HAP-1 (cell line): ENCODE measurements around the gene CLCN2.

Experiments used
- DNase-seq, 2 experiments: peaks; one replicate each; pipeline ENCODE4 v3.0.0-alpha.2; 2016 to 2020; ENCODE audit warnings: low spot score in 2 of 2
- H3K27me3 ChIP-seq: fragments of 250-450 bp; sonication (Bioruptor Pico); 2 replicates; pipeline ENCODE4 v1.5.1; 2020; ENCODE audit warnings: low read depth, mild to moderate bottlenecking, moderate library complexity
- H3K36me3 ChIP-seq: fragments of 250-450 bp; sonication (Bioruptor Pico); replicated peaks from 2 replicates; pipeline ENCODE4 v1.5.1; 2020; ENCODE audit warnings: mild to moderate bottlenecking
- H3K4me1 ChIP-seq: fragments of 250-450 bp; sonication (Bioruptor Pico); 2 replicates; pipeline ENCODE4 v1.5.1; 2020; ENCODE audit warnings: mild to moderate bottlenecking
- H3K4me3 ChIP-seq: fragments of 250-450 bp; sonication (Bioruptor Pico); 2 replicates; pipeline ENCODE4 v1.5.1; 2020; ENCODE audit warnings: mild to moderate bottlenecking, moderate library complexity
- H3K9me3 ChIP-seq: fragments of 250-450 bp; sonication (Bioruptor Pico); 2 replicates; pipeline ENCODE4 v1.5.1; 2020; ENCODE audit warnings: mild to moderate bottlenecking, moderate library complexity
- in situ Hi-C: fragments of 300-500 bp; cut with MboI; formaldehyde crosslinking; loops from 3 replicates; pipeline ENCODE4 v1.14.3; 2020; ENCODE audit warnings: low sequenced_read_pairs, inconsistent platforms, mixed read lengths

CLCN2 gene

GRCh38 chr3:184361532-184361931, at the start of gene CLCN2, which contains the start of gene POLR2H:
CLCN2 (minus strand) TSS chr3:184361605; CDS start chr3:184361479, 126 bp downstream.
POLR2H (plus strand) TSS chr3:184361710; CDS start chr3:184363493, 1,783 bp downstream.
- Histone ChIP-seq H3K9me3 (no peaks in the 10 kb centered on the region), H3K4me1 (peaks cover 19% of the 10 kb centered on the region), H3K4me3 (peak within 1 kb of the TSS; percentile 79), H3K27me3 (no peaks in the 10 kb centered on the region), H3K36me3 (peaks cover 47% of the 10 kb centered on the region)
- in situ Hi-C loops, result no loop called here
- peak; percentile 65 to 83 for DNase-seq

DNA sequence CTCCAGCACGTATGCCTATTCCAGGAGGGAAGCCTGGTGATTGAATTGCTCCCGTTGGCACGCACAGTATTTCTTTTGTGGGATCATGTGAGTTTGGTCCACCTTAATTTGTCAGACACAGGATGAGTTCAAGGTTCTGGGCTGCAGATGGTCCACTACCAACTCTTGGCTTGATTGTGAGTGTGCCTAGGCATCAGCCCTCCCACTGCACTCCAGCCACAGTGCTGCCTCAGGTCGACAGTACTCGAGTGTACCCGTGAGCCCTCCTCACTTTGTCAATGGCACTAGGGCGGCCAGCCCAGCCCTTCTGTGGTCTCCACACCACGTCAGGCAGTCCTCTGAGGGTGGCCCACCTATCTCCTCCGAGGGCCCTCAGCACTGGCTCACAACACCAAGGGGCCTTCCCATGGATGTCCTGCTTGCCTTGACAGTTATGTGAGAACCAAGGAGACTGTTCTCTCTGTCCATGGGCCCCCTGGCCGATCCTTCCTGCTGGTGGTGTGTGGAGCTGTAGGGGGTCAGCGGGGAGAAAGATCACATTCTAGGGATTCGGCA, 48.6 kb upstream of the CLCN2 start:
- no peaks in the 10 kb centered on the region for H3K36me3 ChIP-seq
- no peaks in the 10 kb centered on the region for H3K27me3 ChIP-seq
- in situ Hi-C loops, result loop anchor here (25.0 kb wide), 1 partner anchor 377 kb away; no protein-coding TSS in a partner anchor
- H3K9me3 ChIP-seq, result no peaks in the 10 kb centered on the region
- no peak overlapping the region for H3K4me3 ChIP-seq
- H3K4me1 ChIP-seq, result no peaks in the 10 kb centered on the region
- no peak for DNase-seq

DNA sequence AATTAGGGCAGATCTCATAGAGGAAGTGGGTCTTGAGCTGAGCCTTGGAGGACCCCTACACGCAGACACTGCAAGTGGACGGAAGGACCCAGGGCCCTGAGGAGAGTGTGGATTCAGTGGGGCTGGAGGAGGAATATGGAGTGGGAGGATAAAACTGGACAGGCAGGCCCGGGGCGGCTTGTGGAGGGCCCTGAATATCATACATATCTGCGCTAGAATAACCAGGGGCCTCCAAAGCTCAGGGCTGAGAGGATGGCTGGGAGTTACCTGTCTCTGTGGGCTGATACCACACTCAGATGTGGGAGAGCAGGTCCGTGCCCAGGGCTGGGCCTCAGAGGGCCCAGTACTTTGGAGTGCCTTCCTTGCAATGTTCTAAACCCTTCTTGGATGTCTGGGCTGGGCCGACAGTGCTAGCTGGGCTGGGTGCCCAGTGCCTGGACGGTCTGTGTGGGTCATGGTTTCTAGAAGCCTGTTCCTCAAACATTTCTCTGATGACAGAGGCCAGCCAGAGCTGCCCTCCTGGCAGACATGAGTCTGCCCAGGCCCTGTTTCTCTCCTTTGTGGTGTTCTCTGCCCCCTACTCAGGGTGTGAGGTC, 48.0 kb upstream of the CLCN2 start:
- Histone ChIP-seq H3K9me3 (no peaks in the 10 kb centered on the region), H3K27me3 (no peaks in the 10 kb centered on the region), H3K36me3 (no peaks in the 10 kb centered on the region), H3K4me1 (no peaks in the 10 kb centered on the region), H3K4me3 (no peak overlapping the region)
- no peak for DNase-seq
- in situ Hi-C loops, result loop anchor here (25.0 kb wide), 1 partner anchor 378 kb away; no protein-coding TSS in a partner anchor

DNA sequence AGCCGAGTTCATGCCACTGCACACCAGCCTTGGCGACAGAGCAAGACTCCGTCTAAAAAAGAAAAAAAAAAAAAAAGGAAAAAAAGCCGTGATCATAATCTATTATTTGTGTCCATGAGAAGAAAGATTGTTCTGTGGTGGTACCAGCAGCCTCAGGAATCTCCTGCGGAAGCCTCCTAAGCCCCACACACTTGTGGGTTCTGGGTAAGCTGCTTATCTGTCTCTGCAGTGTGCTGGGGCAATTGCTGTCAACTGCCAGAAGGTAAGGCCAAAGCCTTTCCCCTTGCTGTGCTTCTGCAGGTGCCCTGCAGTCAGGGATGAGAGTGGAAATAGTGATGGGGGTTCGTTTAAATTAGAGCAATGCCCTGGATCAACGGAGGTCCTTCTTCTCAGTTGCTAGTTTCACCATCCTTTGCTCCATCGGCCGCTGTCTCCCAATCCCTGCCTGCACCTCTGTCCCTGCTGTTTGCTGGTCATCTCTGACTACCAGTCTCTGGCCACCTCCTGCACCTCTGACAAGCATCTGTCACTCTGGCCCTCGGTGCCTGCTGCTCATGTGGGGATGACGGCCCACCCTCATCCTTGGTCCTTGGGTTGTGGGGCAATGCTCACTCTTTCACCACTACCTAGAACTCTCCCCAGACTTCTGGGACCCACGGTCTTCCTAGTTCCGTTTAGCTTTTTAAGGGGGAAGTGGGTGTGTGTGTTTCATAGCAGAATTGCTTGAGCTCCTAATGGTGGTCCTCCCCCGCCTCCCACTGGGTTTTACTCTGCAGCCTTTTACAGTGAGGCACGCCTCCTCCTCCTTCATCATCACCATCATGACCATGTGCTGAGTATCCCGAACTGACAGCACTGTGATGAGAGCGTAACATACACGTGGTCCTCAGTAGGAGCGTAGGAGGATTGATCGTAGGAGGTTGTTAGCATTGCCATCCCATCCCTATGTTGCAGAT, 43.9 kb upstream of the CLCN2 start:
- in situ Hi-C loops, result loop anchor here (25.0 kb wide), 1 partner anchor 382 kb away; no protein-coding TSS in a partner anchor
- no peaks in the 10 kb centered on the region for H3K4me1 ChIP-seq
- peaks cover 7% of the 10 kb centered on the region for H3K27me3 ChIP-seq
- no peak overlapping the region for H3K4me3 ChIP-seq
- no peaks in the 10 kb centered on the region for H3K36me3 ChIP-seq
- no peak for DNase-seq
- no peaks in the 10 kb centered on the region for H3K9me3 ChIP-seq

DNA sequence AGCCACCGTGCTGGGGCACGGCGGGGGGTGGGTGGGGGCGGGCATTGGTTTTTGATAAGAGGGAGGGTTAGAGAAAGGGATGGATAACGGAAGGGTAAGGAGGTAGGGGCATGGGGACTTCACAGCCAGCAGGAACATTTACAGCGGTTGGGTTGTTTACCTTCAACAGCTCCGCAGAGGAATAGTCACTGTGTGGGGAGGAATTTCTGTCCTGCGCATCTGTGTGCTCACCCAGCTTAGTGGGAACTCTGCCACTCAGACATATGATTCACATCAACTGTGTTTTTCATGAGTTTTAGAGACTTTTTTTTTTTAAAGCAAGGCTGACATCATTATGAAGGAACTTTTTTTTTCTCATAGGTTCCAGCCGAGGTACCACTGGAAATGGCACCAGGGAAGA, 38.0 kb upstream of the CLCN2 start:
- H3K4me3 ChIP-seq, result no peak overlapping the region
- in situ Hi-C loops, result no loop called here
- no peak for DNase-seq

DNA sequence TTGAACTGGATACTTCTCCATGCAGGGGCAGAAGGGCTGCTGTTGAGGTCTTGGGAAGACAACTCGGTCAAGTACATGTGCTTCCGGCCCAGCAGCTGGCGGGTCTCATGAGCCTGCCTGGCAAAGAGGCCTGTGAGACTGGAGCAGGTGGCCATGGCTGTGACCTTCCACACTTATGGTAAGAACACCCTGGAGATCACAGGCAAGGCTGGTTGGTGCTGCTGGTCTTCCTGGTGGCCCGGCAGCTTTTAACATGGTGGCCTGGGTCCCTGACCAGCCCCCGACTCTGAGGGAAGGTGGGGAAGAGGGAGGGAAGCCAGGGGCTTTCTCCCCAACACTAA, 33.9 kb upstream of the CLCN2 start:
- in situ Hi-C loops, result no loop called here
- Histone ChIP-seq H3K9me3 (no peaks in the 10 kb centered on the region), H3K4me3 (no peak overlapping the region), H3K4me1 (no peaks in the 10 kb centered on the region), H3K27me3 (peaks cover 6% of the 10 kb centered on the region; the same call in 1 of the 2 replicates), H3K36me3 (no peaks in the 10 kb centered on the region)
- DNase-seq, result no peak

More for the DNA sequence above, 38.0 kb upstream of the CLCN2 start:
- Histone ChIP-seq H3K9me3 (no peaks in the 10 kb centered on the region), H3K36me3 (no peaks in the 10 kb centered on the region), H3K27me3 (peaks cover 13% of the 10 kb centered on the region), H3K4me1 (no peaks in the 10 kb centered on the region)

- no peak for DNase-seq
- Histone ChIP-seq H3K9me3 (no peaks in the 10 kb centered on the region), H3K4me1 (no peaks in the 10 kb centered on the region), H3K36me3 (no peaks in the 10 kb centered on the region), H3K4me3 (no peak overlapping the region), H3K27me3 (no peaks in the 10 kb centered on the region)
- in situ Hi-C loops, result no loop called here
Measured at GRCh38 chr3:184391266-184391665, 29.9 kb upstream of the CLCN2 start.

GRCh38 chr3:184389935-184390528, 28.6 kb upstream of the CLCN2 start:
- no peaks in the 10 kb centered on the region for H3K27me3 ChIP-seq
- H3K4me1 ChIP-seq, result no peaks in the 10 kb centered on the region
- no peak overlapping the region for H3K4me3 ChIP-seq
- in situ Hi-C loops, result no loop called here
- no peaks in the 10 kb centered on the region for H3K36me3 ChIP-seq
- no peaks in the 10 kb centered on the region for H3K9me3 ChIP-seq
- DNase-seq, result no peak

DNA sequence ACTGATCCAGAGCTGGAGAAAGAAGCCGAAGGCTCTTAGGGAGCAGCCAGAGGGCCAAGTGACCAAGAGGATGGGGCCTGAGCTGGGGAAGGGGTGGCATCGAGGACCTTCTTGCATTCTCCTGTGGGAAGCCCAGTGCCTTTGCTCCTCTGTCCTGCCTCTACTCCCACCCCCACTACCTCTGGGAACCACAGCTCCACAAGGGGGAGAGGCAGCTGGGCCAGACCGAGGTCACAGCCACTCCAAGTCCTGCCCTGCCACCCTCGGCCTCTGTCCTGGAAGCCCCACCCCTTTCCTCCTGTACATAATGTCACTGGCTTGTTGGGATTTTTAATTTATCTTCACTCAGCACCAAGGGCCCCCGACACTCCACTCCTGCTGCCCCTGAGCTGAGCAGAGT, 28.0 kb upstream of the CLCN2 start:
- Histone ChIP-seq H3K4me3 (no peak overlapping the region), H3K27me3 (no peaks in the 10 kb centered on the region), H3K4me1 (no peaks in the 10 kb centered on the region), H3K36me3 (no peaks in the 10 kb centered on the region), H3K9me3 (no peaks in the 10 kb centered on the region)
- in situ Hi-C loops, result no loop called here
- no peak for DNase-seq

GRCh38 chr3:184388936-184389230, 27.5 kb upstream of the CLCN2 start:
- DNase-seq, result no peak
- H3K4me3 ChIP-seq, result no peak overlapping the region
- H3K4me1 ChIP-seq, result no peaks in the 10 kb centered on the region
- H3K36me3 ChIP-seq, result no peaks in the 10 kb centered on the region
- no peaks in the 10 kb centered on the region for H3K9me3 ChIP-seq
- in situ Hi-C loops, result no loop called here
- no peaks in the 10 kb centered on the region for H3K27me3 ChIP-seq

DNA sequence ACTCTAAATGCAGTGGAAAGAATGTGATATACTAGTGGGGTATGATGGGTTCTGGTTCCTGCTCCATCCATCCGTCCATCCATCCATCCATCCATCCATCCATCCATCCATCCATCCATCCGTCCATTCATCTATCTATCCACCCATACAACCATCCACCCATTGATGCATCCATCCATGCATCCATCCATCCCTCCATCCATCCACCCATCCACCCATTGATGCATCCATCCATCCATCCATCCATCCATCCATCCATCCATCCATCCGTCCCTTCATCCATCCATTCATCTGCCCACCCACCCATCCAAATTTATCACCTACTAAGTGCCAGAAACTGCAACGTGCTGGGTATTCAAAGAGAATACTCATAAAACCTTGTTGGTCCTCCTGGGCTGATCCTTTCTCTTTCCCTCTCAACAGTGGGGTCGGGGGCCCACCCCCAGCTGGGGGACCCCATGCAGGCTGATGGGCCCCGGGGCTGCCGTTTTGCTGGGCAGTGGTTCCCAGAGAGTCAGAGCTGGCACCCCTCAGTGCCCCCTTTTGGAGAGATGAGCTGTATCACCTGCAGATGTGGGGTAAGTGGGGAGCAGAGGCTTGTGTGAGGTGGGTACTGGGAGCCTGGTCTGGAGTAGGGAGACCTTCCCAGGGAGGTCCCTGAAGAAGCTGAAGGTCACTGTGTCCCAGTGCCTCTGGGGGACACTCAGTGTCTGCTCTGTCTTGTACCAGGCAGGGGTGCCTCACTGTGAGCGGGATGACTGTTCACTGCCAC, 26.9 kb upstream of the CLCN2 start:
- no peaks in the 10 kb centered on the region for H3K4me1 ChIP-seq
- no peaks in the 10 kb centered on the region for H3K27me3 ChIP-seq
- no peaks in the 10 kb centered on the region for H3K9me3 ChIP-seq
- no peaks in the 10 kb centered on the region for H3K36me3 ChIP-seq
- in situ Hi-C loops, result no loop called here
- no peak for DNase-seq
- no peak overlapping the region for H3K4me3 ChIP-seq

DNA sequence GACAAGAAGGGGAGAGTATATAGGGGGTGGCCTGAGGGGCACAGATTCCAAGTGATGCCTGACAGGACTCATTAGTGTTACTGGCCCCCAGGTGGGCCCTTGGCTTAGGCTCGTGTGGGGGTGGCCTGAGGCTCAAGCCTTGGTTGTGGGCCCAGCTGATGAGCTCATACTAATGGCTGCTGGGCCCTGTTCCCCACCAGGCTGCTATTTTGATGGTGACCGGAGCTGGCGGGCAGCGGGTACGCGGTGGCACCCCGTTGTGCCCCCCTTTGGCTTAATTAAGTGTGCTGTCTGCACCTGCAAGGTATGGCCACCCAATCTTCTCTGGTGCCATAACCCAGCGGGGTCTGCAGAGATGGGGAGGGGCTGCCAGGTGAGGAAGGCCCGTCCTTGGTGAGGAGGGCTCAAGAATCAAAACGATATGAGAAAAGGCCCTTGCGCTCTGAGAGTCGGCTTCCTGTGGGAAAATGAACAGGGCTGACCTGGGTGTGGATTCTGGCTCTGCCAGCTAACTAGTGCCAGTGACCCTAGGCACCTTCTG, 25.8 kb upstream of the CLCN2 start:
- Histone ChIP-seq H3K9me3 (no peaks in the 10 kb centered on the region), H3K36me3 (no peaks in the 10 kb centered on the region), H3K4me1 (no peaks in the 10 kb centered on the region), H3K4me3 (no peak overlapping the region), H3K27me3 (no peaks in the 10 kb centered on the region)
- no peak for DNase-seq
- in situ Hi-C loops, result no loop called here
